ENCODE results near the gene PTPRZ1.

The PTPRZ1 gene

DNA sequence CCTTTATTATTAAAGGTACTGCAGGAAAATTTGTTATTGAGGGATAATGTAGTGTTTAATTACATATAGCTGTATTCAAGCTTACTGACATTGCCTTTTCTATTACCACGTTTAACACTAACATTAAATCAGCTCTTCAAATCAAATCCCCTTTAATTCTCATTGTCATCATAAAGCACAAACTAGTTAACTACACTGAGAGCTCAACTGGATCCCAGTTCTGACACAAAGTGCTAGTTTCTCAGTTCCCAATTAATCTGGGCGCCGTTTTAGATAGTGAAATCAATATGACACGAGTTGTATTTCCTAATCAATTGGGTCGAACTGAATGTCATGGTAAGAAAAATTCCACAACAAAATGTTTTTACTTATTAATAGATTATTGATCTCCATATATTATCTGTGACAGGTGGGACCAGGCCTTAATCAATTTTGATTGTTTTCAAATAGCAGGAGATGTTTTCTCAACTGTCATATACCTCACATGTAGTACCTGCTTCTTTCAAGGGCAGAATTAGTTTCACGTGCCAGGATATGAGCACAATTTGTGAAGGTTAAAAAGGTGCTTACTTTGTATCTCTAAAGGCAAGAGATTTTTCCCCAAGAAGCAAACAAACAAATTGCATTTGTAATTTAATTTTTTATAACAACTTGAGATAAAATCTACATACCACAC, 200.1 kb downstream of the PTPRZ1 start:
- TF ChIP-seq SIN3A (IDR thresholded peaks at IDR 0.05; ENCODE audit: borderline replicate concordance, insufficient read depth, low read length) (no peak), FOXP2 (optimal IDR thresholded peaks at IDR 0.05; ENCODE audit: borderline replicate concordance, extremely low read depth, extremely low read length, insufficient read depth) (no peak)

DNA sequence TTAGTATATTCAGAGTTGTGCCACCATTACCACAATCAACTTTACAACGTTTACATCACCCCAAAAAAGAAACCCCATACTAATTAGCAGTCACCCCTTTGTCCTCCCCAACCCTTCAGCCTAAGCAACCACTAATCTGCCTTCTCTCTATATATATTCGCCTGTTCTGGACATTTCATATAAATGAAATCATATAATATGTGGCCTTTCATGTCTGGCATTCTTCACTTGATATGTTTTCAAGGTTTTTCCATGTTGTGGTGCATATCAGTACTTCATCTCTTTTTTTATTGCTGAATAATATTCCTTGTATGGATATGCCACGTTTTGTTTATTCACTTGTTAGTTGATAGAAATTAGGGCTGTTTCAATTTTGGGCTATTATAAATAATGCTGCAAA, 200.7 kb downstream of the PTPRZ1 start:
- TF ChIP-seq TAF1 (IDR thresholded peaks at IDR 0.05; ENCODE audit: borderline replicate concordance, insufficient read depth, low read length), result no peak
- TF ChIP-seq, protein P1, sequence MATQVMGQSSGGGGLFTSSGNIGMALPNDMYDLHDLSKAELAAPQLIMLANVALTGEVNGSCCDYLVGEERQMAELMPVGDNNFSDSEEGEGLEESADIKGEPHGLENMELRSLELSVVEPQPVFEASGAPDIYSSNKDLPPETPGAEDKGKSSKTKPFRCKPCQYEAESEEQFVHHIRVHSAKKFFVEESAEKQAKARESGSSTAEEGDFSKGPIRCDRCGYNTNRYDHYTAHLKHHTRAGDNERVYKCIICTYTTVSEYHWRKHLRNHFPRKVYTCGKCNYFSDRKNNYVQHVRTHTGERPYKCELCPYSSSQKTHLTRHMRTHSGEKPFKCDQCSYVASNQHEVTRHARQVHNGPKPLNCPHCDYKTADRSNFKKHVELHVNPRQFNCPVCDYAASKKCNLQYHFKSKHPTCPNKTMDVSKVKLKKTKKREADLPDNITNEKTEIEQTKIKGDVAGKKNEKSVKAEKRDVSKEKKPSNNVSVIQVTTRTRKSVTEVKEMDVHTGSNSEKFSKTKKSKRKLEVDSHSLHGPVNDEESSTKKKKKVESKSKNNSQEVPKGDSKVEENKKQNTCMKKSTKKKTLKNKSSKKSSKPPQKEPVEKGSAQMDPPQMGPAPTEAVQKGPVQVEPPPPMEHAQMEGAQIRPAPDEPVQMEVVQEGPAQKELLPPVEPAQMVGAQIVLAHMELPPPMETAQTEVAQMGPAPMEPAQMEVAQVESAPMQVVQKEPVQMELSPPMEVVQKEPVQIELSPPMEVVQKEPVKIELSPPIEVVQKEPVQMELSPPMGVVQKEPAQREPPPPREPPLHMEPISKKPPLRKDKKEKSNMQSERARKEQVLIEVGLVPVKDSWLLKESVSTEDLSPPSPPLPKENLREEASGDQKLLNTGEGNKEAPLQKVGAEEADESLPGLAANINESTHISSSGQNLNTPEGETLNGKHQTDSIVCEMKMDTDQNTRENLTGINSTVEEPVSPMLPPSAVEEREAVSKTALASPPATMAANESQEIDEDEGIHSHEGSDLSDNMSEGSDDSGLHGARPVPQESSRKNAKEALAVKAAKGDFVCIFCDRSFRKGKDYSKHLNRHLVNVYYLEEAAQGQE (IDR thresholded peaks at IDR 0.05; ENCODE audit: insufficient read depth in 1 of 2, low read depth in 2 of 2, low read length in 2 of 2), result no peak
- TF ChIP-seq FOXP2 (optimal IDR thresholded peaks at IDR 0.05; ENCODE audit: borderline replicate concordance, extremely low read depth, extremely low read length, insufficient read depth), result no peak
- no peak for TF ChIP-seq SIN3A (IDR thresholded peaks at IDR 0.05; ENCODE audit: borderline replicate concordance, insufficient read depth, low read length)
- no peak for TF ChIP-seq POLR2AphosphoS5 (IDR thresholded peaks at IDR 0.05; ENCODE audit: low read depth, low read length)

DNA sequence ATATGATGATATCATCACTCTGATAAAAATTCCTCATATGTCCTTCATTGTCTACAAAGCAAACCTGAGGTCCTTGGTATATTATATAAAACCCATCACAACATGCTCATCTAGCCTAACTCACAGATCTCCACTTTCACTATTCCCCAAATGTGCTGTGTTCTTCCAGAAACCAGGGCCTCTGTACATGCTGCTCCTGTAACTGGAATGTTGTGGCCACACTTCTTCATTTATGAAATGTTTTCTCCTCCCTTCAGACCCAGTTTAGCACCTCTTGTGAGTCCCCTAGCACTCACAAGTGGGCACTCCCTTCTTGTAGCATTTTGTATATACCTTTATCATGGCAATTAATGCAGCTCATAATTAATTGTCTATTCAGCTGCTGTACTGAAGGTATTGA, 209.2 kb downstream of the PTPRZ1 start:
- no peak for TF ChIP-seq POLR2AphosphoS5 (IDR thresholded peaks at IDR 0.05; ENCODE audit: low read depth, low read length)
- TF ChIP-seq, protein P1 (IDR thresholded peaks at IDR 0.05; ENCODE audit: insufficient read depth in 1 of 2, low read depth in 2 of 2, low read length in 2 of 2), result no peak
- TF ChIP-seq TAF1 (IDR thresholded peaks at IDR 0.05; ENCODE audit: borderline replicate concordance, insufficient read depth, low read length), result no peak
- TF ChIP-seq SIN3A (IDR thresholded peaks at IDR 0.05; ENCODE audit: borderline replicate concordance, insufficient read depth, low read length), result no peak

- TF ChIP-seq, protein P1 (IDR thresholded peaks at IDR 0.05; ENCODE audit: insufficient read depth in 1 of 2, low read depth in 2 of 2, low read length in 2 of 2), result no peak
- TF ChIP-seq TAF1 (IDR thresholded peaks at IDR 0.05; ENCODE audit: borderline replicate concordance, insufficient read depth, low read length), result no peak
Observed at GRCh38 chr7:122082670-122083069, 209.7 kb downstream of the PTPRZ1 start.

DNA sequence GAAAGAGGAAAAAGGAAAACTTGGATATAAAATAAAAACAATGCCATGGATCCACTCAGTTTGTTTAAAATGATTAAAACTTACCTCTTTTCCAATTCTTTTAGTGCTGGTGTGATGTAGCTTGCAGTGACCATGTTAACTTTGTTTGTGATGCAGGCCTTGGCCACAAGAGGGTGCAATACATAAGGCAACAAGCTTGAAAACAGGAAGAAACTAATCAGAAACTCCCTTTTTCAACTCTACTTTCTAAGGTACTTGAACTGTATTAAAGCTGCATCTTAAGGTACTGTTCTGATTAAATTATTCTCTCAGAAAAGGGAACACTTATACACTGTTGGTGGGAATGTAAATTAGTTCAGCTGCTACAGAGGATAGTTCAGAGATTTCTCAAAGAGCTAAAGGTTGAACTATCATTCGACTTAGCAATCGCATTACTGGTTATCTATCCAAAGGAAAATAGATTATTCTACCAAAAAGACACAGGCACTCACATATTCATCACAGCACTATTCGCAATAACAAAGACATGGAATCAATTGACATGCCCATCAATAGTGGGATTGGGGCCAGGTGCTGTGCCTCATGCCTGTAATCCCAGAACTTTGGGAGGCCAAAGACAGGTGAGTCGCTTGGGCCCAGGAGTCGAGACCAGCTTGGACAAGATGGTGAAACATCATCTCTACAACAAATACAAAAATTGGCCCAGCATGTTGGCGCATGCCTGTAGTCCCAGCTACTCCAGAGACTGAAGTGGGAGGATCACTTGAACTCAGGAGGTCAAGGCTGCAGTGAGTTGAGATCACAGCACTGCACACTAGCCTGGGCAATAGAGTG, 220.2 kb downstream of the PTPRZ1 start:
- TF ChIP-seq TAF1 (IDR thresholded peaks at IDR 0.05; ENCODE audit: borderline replicate concordance, insufficient read depth, low read length) (no peak), FOXP2 (optimal IDR thresholded peaks at IDR 0.05; ENCODE audit: borderline replicate concordance, extremely low read depth, extremely low read length, insufficient read depth) (no peak), SIN3A (IDR thresholded peaks at IDR 0.05; ENCODE audit: borderline replicate concordance, insufficient read depth, low read length) (no peak), POLR2AphosphoS5 (IDR thresholded peaks at IDR 0.05; ENCODE audit: low read depth, low read length) (no peak)
- TF ChIP-seq, protein P1 (IDR thresholded peaks at IDR 0.05; ENCODE audit: insufficient read depth in 1 of 2, low read depth in 2 of 2, low read length in 2 of 2), result no peak
